Right cardiac atrium (tissue), 5 donors: ENCODE results near the gene TNRC6A. TPM values are rescaled to one million over a fixed set of nuclear protein-coding genes. Genes with fewer than 3 reads are reported as not detected.
"Not testable (repeated sequence)": the region's sequence is repeated elsewhere in the genome, so short reads cannot be mapped to it uniquely, and the experiment has no call there.

Experiments
- ATAC-seq, 2 donors: fragments of 200-7000 bp; cut with Tn5 transposase; one replicate each; pipeline versions ENCODE4 v1.8.0 to v1.9.1; 2020; ENCODE audit warnings: moderate library complexity in 2 of 2, mild to moderate bottlenecking in 1 of 2
- DNase-seq, 3 donors: peaks; one replicate each; pipeline ENCODE4 v3.0.0-alpha.2; 2020
- H3K27ac ChIP-seq: one replicate; pipeline ENCODE4 v1.5.1; 2013; ENCODE audit warnings: mild to moderate bottlenecking, low read length, control low read depth, moderate library complexity
- H3K27me3 ChIP-seq: one replicate; pipeline ENCODE4 v1.6.1; 2013; ENCODE audit not compliant: control insufficient read depth, insufficient read depth
- H3K4me1 ChIP-seq: one replicate; pipeline ENCODE4 v1.6.1; 2013; ENCODE audit warnings: low read length; ENCODE audit not compliant: control insufficient read depth, insufficient read depth
- H3K4me3 ChIP-seq: one replicate; pipeline ENCODE4 v1.5.1; 2013; ENCODE audit warnings: low read length, control low read depth
- H3K9me3 ChIP-seq: one replicate; pipeline ENCODE4 v1.6.1; 2013; ENCODE audit warnings: low read length; ENCODE audit not compliant: control insufficient read depth
- WGBS: extraction: QIAGEN DNeasy Blood & Tissue Kit; methylation state at CpG from one replicate; pipeline ENCODE4 v1.1.7; 2013; 5-methylcytosine and 5-hydroxymethylcytosine counted together
- intact Hi-C, 4 donors: fragments of 100-400 bp; cut with DNase I; formaldehyde crosslinking; loops; one replicate each; pipeline versions ENCODE4 v1.11.0 to v1.14.0; 2022 to 2023
- polyA plus RNA-seq: library from polyadenylated mRNA; stranded (reverse); fragments of 200-250 nt; gene quantifications from one replicate; pipeline ENCODE4 v1.2.3, GENCODE V29; 2013
- total RNA-seq, 4 donors: library from RNA; stranded (reverse); fragmentation: NEBNext Ultra II Directional; extraction: Animal tissue kit (Norgen Biotek cat#: 25700); gene quantifications; one replicate each; pipeline ENCODE4 v1.2.1, GENCODE V29; 2021
- donor health status: healthy with polysubstance abuse.
- donor health status: DM: no; HTN: yes; CAD: no.
- donor health status: DM: no; HTN: no; CAD: no.
- donor health status: DM: no; HTN: yes; CAD: no; lungs with severe emphysema.
- donor health status: DM: yes; HTN: yes; CAD: no.

The TNRC6A gene
- total and polyA plus RNA-seq, 5 donors, result 17.6 to 41.2 (median 37.6) TPM

DNA sequence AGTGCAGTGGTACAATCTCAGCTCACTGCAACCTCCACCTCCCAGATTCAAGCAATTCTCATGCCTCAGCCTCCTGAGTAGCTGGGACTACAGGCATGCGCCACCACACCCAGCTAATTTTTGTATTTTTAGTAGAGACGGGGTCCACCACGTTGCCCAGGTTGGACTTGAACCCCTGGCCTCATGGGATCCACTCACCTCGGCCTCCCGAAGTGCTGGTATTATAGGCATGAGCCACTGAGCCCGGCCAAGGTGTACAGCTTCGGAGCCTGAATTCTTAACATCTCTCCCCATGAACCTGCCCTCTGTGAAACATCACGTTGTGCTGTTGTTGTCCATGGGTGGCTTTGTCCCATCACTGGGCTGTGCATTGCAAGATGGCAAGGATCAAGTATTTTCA, 127.4 kb downstream of the TNRC6A start:
- H3K27ac ChIP-seq, H3K9me3 ChIP-seq, H3K4me1 ChIP-seq, ATAC-seq, intact Hi-C loops, H3K27me3 ChIP-seq, H3K4me3 ChIP-seq, DNase-seq: not testable (repeated sequence)
- 85% methylated on average over 8 of the region's 8 CpGs for WGBS

DNA sequence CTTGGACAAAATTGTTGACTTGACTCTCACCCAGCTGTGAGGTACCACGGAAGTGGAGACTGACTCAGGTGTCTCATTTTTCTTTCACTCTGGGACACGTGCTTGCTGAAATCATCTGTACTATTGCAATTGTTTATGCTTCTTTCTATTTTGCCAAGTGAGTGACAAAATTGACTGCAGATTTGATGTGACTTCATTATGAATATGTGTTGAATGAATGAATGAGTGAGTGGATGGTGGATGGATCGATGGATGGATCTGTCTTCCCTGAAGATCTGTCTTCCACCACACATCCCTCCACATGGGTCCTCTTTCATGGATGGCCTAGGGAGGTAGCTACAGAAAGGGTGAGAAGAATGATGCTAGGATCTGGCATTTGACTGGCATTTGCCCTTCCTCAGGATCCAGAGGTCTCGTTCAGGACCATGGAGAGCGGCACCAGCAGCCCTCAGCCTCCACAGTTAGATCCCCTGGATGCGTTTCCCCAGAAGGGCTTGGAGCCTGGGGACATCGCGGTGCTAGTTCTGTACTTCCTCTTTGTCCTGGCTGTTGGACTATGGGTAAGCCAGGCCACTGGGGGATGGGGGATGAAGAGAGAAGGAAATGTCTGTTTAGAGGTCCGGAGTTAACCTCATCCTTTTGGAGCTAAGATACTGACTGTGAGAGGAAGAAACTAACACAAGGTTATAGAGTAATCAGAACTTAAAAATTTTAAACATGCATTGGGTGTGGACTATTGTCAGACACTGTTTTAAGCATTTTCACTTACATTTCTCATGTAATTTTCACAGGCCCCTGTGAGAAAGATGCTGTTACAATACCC, 129.0 kb downstream of the TNRC6A start:
- DNase-seq, result peak; percentile 53 to 82 (median 75)
- peak; percentile 47 to 56 for ATAC-seq
- no peaks in the 10 kb centered on the region for H3K27me3 ChIP-seq
- no peaks in the 10 kb centered on the region for H3K9me3 ChIP-seq
- intact Hi-C loops, result no loop called here
- 24% methylated on average over 9 of the region's 9 CpGs for WGBS
- no peaks in the 10 kb centered on the region for H3K4me1 ChIP-seq
- no peak overlapping the region for H3K4me3 ChIP-seq
- no peak overlapping the region for H3K27ac ChIP-seq

DNA sequence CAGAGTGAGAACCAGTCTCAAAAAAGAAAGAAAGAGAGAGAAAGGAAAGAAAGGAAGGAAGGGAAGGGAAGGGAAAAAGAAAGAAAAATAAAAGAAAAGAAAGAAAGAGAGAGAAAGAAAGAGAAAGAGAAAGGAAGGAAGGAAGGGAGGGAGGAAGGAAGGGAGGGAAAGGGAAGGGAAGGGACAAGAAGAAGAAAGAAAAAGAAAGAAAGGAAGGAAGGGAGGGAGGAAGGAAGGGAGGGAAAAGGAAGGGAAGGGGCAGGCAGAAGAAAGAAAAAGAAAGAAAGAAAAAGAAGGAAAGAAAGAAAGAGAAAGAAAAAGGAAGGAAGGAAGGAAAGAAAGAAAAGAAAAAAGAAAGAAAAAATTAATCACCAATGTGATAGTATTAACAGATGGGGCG, 132.0 kb downstream of the TNRC6A start:
- Histone ChIP-seq H3K4me3 (no peak overlapping the region), H3K9me3 (no peaks in the 10 kb centered on the region), H3K4me1 (no peaks in the 10 kb centered on the region), H3K27ac (no peak overlapping the region), H3K27me3 (no peaks in the 10 kb centered on the region)
- DNase-seq (no peak), ATAC-seq (no peak)
- WGBS, result 67% methylated on average over 1 of the region's 1 CpG
- intact Hi-C loops, result no loop called here

DNA sequence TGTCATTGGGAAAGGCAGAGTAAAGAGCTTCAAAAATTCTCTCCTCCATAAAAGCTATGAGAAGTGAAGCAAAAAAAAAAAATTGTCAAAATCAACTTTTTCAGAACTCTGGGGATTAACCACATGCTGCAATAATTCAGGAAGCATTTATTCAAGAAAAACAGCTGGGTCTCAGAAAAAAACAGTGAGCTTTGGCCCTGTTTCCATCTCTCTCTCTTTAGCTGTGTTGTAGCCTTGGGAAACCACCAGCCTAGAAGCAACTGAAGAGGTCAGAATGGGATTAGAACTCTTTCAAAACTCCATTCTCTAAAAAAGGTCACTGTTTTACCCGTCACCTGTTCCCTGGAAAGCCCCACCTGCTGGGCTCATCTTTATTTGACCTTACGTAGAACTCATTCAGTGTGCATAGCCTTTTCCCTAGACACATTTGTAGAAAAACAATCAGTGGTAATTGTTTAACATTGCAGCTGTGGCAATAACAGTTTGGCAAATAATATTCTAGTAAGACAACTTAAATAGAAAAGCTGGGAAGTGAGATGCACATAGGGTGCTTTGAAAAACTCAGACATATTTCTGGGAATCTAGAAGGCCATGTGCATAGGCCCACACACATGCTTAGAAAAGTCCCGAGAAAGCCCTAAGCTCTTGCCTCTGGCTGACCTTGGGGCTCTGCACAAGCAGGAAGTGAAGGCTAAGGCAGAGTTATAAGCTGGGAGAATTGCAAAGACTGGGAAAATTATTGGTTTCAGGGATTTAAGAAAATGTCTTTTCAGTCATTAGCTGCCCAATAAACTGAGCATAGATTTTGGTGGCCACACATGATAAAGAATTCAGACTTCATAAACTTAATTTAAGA, 134.4 kb downstream of the TNRC6A start:
- Histone ChIP-seq H3K27me3 (no peaks in the 10 kb centered on the region), H3K4me1 (no peaks in the 10 kb centered on the region), H3K27ac (no peak overlapping the region), H3K4me3 (no peak overlapping the region), H3K9me3 (no peaks in the 10 kb centered on the region)
- intact Hi-C loops, result no loop called here
- ATAC-seq (no peak), DNase-seq (no peak)
- WGBS, result 86% methylated on average over 3 of the region's 3 CpGs

DNA sequence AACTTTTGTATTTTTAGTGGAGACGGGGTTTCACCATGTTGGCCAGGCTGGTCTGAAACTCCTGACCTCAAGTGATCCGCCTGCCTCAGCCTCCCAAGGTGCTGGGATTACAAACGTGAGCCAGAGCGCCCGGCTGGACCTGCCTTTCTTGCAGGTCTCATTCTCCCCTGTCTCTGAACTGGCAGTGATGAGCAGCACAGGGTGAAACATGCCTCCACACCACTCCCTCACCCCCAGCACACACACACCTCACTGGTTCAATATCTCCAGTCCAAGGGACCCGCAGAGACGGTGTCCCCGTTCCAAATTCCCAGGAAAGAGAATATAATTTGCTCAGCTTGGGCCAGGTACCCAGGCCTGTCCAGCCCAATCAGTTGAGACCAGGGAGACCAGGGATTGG, 139.6 kb downstream of the TNRC6A start:
- Histone ChIP-seq H3K4me3 (no peak overlapping the region), H3K27me3 (no peaks in the 10 kb centered on the region), H3K27ac (no peak overlapping the region), H3K4me1 (no peaks in the 10 kb centered on the region), H3K9me3 (no peaks in the 10 kb centered on the region)
- DNase-seq (no peak), ATAC-seq (no peak)
- intact Hi-C loops, result no loop called here
- 83% methylated on average over 8 of the region's 8 CpGs for WGBS

DNA sequence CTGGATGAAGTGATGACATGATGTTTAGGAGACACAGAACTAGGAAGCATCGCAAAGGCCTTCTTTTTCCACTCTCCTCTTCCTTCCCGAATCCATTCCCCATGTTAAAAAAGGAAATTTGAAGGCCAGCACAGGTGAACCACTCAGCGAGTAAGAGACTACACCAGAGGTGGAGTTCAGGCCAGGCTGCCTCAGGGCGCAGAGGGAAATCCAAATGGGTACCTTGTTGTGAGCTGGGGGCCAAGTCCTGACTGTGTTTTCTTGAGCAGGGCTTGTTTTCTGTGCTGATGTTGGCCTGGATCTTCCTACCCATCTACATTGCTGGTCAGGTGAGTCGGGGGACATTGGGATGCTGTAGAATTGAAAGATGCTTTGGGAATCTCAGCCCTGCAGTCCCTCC, 142.4 kb downstream of the TNRC6A start:
- ATAC-seq, result no peak
- H3K4me1 ChIP-seq, result no peaks in the 10 kb centered on the region
- H3K27ac ChIP-seq, result no peak overlapping the region
- no peak for DNase-seq
- H3K9me3 ChIP-seq, result no peaks in the 10 kb centered on the region
- no peak overlapping the region for H3K4me3 ChIP-seq
- intact Hi-C loops, result no loop called here
- H3K27me3 ChIP-seq, result no peaks in the 10 kb centered on the region
- WGBS, result 94% methylated on average over 5 of the region's 5 CpGs

DNA sequence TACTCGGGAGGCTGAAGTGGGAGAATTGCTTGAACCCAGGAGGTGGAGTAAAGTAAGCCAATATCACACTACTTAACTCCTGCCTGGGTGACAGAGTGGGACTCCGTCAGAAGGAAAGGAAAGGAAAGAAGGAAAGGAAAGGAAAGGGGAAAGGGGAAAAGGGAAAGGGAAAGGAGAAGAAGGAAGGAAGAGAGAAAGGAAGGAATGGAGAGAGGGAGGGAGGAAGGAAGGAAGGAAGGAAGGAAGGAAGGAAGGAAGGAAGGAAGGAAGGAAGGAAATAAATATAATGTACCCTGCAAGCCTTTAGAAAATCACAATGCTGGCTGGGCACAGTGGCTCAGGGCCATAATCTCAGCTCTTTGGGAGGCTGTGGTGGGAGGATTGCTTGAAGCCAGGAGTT, 143.6 kb downstream of the TNRC6A start:
- no peak for ATAC-seq
- 71% methylated on average over 2 of the region's 2 CpGs for WGBS

DNA sequence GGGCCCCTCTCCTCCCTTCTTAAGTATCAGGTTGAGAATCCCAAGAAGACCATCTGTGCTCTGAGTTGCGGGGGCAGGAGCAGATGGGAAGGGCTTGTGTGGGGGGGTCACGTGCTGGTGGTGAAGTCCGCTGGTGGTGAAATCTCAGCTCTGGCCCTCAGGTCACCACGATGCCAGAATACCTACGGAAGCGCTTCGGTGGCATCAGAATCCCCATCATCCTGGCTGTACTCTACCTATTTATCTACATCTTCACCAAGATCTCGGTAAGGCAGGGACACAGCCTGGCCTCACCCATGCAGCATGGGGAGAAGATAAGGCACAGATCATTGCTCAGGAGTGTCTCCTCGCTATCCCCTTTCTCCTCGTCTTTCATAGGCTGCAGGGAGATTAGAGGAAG, 146.0 kb downstream of the TNRC6A start:
- DNase-seq (no peak), ATAC-seq (no peak)
- H3K9me3 ChIP-seq, result no peaks in the 10 kb centered on the region
- no peaks in the 10 kb centered on the region for H3K27me3 ChIP-seq
- intact Hi-C loops, result no loop called here
- no peak overlapping the region for H3K4me3 ChIP-seq
- 83% methylated on average over 10 of the region's 10 CpGs for WGBS
- no peak overlapping the region for H3K27ac ChIP-seq
- no peaks in the 10 kb centered on the region for H3K4me1 ChIP-seq

More for the DNA sequence above, 143.6 kb downstream of the TNRC6A start:
- no peak for DNase-seq
- H3K9me3 ChIP-seq, result no peaks in the 10 kb centered on the region
- intact Hi-C loops, result no loop called here
- H3K27me3 ChIP-seq, result no peaks in the 10 kb centered on the region
- H3K4me1 ChIP-seq, result no peaks in the 10 kb centered on the region
- no peak overlapping the region for H3K4me3 ChIP-seq
- no peak overlapping the region for H3K27ac ChIP-seq

Other genes with a start within 250 kb of the TNRC6A start
- gene RBBP6, start 190.1 kb upstream of the TNRC6A start, total RNA-seq, result 10 to 100 TPM; 27.5 to 41.2 (median 33.0) TPM
- gene RBBP6, start 190.1 kb upstream of the TNRC6A start, polyA plus RNA-seq, result 26.0 TPM
- not detected for gene SLC5A11, start 116.3 kb downstream of the TNRC6A start, total RNA-seq
- 0.02 TPM for gene SLC5A11, start 116.3 kb downstream of the TNRC6A start, polyA plus RNA-seq